GM19397 (cell line): ENCODE results near the gene CRELD2.
"Not testable (repeated sequence)": the region's sequence is repeated elsewhere in the genome, so short reads cannot be mapped to it uniquely, and the experiment has no call there.

Experiments used
- ATAC-seq: cut with Tn5 transposase; IDR thresholded peaks from one replicate; pipeline ENCODE4 v1.9.1; 2021; ENCODE audit warnings: mild to moderate bottlenecking, moderate library complexity; ENCODE audit not compliant: unreplicated experiment

Gene CRELD2

DNA sequence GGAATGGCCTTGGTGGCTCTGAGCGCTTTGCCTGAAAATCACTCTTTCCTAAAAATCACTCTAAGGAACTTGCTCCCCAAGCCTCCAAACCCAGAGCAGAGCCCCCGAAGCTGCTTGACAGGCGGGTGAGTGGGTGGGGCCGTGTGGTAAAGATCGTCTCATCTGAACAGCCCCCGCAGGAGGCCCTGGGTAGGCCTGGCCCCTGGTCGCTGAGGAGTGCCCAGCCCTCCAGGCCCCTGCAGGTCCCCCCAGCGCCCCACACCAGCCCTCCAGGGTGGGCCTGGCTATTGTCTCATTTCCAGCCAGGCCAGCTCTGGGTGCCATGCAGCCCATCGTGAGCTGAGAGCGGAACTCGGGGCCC lies 25.0 kb downstream of the CRELD2 start:
- no peak for ATAC-seq

DNA sequence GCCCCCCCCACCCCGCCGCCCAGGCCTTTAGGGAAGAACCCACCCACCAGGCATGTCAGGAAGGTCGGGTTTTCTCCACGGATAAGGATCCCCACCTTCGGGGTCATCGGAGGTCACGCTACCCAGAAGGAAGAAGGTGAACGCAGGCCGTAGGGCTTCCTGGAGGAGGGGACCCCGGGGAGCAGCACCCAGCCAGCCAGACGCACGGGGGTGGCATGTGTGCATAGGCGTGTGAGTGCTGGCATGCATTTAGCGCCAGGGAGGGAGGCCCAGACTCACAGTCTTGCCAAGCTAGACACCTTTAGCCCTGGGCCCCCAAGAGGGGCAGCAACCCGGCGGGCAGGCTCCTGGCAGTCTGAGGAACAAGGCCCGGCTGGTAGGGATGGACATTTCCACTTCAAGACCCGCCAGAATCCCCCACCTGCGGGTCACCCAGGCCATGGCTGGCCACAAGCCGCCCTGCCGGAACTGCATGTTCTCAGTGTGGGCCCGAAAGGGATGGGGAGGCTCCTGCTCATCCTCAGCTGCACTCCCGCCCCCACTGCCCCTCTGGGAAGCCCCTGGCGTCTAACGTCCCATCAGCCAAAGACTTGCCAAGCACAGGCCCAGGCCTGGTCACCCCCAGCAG lies 25.5 kb downstream of the CRELD2 start:
- no peak for ATAC-seq

DNA sequence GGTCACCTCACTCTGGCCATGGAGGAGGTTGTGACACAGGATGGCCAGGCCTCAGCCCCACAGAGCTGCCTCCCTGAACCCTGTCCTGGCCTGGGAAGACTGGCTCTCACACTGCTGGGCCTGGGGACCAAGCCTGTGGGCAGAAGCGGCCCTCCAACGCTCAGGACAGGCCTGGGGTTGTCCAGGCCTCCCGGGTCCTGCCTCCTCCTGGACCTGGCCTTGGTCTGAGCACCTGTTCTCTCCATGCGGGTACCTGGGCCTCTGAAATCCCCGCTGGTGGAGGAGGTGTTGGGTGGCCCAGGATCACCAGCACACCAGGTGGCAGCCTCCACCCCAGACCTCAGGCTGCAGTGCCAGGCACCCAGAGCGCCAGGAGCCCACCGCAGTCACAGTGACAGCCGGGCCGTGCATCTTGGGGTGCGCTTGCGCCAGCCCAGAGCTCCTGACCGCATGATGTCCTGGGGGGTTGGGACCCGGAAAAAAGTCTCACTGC lies 26.0 kb downstream of the CRELD2 start:
- ATAC-seq: no peak

DNA sequence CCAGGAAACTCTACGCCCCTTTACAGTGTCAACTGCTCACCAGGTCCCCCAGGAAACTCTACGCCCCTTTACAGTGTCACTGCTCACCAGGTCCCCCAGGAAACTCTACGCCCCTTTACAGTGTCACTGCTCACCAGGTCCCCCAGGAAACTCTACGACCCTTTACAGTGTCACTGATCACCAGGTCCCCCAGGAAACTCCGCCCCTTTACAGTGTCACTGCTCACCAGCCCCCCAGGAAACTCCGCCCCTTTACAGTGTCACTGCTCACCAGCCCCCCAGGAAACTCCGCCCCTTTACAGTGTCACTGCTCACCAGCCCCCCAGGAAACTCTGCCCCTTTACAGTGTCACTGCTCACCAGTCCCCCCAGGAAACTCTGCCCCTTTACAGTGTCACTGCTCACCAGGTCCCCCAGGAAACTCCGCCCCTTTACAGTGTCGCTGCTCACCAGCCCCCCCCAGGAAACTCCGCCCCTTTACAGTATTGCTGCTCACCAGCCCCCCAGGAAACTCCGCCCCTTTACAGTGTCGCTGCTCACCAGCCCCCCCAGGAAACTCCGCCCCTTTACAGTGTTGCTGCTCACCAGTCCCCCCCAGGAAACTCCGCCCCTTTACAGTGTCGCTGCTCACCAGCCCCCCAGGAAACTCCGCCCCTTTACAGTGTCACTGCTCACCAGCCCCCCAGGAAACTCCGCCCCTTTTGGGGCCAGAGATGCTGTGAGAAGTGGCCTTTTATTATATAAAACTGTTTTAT lies 26.8 kb downstream of the CRELD2 start:
- ATAC-seq: not testable (repeated sequence)

DNA sequence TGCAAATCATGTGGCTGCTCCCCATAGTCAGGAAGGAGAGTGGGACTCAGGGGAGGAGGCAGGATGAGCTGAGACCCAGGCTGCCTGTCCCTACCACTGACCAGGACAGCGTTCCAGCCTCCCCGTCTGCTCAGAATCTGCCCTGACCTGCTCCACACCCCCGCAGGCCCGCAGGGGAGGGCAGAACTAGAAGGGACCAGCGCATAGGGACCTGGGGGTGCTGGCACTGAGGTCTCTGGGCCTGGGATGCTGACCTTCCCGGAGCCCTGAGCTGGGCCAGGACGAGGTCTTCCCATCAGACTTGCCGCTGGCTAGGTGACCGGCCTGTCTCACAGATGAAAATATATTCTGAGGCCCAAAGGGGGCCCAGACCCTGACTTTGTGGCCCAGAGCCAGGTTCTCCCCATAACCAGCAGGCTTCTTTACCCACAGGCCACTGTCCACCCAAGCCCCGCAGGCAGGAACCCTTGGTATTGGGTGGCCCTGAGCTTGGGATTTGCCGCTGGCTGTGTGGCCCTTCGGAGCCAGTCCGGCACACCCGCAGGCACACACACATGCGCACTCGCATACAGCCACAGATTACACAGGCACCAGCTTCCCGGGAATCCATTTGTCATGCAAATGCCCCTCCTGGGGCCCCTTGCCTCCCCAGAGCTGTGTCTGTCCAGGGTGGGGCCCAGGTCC lies 28.3 kb downstream of the CRELD2 start:
- ATAC-seq: no peak

DNA sequence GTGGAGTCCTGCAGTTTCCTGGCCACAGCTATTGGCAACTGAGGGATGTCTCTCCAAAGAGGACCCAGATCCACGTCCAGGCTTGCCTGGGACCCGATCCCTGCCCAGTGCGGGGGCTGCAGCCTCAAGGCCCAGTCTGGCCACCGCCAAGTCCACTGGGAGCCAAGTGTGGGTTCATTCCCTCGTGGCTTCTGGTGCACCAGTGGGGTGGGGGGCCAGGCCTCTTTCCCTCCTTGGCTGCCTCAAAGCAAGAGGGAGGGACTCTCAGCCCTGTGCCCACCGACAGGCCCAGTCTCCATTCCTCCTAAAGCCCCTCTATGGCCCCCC lies 28.8 kb downstream of the CRELD2 start:
- ATAC-seq: no peak

DNA sequence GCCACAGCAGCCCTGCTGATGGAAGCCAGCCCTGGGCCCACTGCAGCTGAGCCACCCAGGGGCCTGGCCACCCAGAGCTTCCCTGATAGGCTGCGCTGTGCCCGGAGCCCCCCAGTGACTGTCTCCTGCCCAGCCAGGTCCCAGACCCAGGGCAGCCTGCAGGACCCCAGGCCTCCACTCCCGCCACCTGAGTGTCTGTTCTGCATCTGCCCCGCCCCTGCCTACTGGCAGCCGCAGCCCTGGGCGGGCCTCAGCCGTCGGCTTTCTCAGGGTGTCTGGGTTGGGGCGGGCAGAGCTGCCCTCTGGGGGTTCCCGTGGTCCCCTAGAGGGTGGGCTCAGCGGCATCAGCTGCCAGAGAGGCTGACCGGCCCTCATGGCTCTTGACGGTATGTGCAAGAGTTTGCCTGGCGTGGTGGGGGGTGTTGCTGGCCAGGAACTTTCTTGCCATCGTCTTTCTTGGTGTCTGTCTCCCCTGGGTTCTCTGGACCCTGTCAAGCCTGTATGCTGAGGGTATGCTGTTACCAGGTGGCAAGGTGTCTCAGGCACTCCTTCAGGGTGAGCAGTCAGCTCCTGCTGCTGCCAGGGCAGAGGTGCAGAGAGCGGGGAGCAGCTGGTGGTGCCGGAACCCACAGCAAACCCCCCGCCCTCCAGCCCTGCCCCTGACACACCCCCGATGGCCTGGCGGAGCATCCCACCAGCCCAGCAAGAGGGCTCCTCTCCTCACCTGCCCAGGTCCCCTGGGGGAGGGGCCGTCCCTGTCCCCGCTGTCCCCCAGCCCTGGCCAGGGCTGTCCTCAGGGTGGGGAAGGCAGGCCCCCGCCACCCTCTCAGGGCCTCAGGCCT lies 29.9 kb downstream of the CRELD2 start:
- ATAC-seq: no peak

DNA sequence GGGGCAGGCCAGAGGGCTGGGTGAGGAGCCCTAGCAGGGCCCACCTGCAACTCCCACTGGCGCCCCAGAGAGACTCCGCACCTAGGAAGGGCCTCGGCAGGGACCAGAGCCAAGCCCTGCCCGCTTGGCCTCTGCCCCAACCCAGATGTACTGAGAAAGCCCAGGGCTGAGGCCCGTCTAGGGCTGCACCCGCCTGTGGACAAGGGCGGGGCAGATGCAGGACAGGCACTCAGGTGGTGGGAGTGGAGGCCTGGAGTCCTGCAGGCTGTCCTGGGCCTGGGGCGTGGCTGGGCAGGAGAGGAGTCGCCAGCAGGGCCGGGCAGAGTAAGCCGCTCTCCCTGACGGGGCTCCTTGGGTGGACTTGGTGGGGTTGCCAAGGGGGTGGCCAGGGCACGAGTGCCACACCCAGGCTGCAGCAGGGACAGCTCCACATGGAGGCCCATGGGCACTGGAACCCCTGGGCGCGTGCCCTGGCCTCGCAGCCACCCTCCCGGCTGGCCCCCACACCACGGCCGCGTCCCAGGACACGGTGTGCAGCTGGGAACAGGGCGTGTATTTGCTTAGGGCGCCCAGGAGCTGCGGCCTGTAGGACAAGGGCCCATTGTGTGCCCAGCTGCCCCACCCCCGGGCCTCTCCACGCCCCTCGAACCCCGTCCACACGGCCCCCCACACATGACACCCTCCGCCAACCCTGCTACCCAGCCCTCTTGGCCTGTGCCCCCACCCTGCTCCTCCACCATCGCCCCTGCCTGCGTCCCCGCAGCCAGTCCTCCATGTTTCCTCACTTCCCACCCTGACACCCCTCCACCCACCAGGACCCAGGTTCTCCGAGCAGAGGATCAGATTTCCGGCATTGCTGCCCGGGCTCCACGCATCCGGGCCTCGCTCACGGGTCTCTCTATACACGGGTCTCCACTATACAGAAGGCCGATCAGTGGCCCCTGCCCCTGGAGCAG lies 30.8 kb downstream of the CRELD2 start:
- ATAC-seq: no peak

DNA sequence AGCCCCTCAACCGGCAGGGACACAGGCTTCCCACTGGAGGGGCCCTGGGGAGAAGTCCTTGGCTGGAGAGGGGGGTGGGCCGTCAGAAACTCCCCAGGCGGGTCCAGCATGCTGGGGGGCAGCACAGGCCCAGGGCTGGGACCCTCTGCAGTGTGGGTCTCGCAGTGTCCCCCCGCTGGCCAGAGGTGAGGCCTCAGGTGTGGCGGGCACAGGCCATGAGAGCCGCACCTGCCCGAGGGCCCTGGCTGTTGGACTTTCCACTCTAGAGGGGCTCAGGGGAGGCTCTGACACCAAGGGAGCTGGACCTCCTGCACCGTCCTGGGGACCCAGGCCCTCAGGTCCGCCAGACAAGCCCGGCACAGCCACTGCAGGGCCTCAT lies 31.5 kb downstream of the CRELD2 start:
- ATAC-seq: no peak

DNA sequence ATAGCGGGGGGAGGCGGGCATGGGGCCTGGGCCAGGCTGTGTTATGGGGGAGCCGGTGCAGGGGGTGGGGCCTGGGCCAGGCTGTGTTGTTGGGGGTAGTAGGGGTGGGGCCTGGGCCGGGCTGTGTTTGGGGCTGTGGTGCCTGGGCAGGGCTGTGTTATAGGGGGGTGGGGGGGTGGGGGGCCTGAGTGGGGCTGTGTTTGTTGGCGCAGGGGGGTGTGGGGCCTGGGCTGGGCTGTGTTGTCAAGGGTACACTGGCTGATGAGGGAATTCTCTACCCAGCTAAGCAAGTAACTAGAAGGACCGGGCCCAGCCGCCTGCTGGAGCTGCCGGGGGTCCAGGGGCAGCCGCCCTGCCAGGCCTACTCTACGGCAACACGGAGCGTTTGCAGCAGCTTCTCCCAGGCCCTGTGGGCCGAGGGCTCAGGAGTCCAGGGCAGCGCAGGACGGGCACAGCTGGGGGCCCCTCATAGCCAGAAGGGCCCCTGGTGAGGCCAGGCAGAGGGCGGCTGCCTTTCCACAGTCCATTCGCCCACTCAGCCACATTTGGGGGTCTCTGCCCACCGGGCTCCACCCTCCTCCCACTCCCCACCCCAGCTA lies 32.1 kb downstream of the CRELD2 start:
- no peak for ATAC-seq

DNA sequence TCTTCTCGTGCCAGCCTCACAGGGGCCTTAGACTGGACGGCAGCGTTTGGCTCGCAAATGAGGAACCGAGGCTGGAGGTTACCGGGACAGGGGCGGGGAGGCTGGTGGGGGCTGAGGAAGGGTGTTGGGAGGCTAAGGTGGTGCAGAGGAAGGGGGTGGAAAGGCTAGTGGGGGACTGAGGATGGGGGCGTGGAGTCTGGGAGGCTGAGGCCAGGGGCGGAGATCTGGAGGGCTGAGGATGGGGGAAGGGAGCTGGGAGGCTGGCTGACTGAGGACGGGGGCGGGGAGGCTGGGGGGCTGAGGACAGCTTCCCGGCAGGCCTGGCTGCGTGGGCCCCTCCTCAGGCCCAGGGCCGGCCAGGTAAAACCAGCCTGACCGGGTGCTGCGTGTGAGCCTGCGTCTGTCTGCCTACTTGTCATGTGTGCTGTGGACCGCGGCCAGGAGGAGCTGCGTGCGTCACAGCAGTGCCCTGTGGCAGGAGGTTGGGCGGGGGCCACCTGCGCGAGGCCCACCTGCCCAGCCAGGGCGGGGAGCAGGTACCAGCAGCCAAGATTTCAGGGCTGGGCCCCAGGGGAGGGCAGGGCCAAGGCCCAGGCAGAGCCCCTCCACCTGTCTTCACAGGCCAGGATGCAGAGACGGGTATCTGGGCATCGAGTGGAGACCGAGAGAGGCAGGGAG lies 32.7 kb downstream of the CRELD2 start:
- ATAC-seq: no peak

DNA sequence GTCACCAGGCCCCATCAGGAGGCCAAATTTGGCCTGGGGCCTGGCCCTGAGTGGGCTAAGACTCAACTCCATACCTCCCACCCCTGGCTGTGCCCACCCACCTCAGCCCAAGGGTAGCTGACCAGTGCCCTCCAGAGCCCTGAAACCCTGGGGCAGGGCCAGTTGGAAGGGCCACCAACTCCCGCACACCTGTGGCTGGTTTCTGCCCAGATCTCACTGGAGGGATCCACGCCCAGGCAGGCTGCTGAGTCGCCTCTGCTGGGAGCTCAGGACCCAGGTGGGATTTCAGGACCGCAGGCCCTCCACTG lies 33.2 kb downstream of the CRELD2 start:
- no peak for ATAC-seq

DNA sequence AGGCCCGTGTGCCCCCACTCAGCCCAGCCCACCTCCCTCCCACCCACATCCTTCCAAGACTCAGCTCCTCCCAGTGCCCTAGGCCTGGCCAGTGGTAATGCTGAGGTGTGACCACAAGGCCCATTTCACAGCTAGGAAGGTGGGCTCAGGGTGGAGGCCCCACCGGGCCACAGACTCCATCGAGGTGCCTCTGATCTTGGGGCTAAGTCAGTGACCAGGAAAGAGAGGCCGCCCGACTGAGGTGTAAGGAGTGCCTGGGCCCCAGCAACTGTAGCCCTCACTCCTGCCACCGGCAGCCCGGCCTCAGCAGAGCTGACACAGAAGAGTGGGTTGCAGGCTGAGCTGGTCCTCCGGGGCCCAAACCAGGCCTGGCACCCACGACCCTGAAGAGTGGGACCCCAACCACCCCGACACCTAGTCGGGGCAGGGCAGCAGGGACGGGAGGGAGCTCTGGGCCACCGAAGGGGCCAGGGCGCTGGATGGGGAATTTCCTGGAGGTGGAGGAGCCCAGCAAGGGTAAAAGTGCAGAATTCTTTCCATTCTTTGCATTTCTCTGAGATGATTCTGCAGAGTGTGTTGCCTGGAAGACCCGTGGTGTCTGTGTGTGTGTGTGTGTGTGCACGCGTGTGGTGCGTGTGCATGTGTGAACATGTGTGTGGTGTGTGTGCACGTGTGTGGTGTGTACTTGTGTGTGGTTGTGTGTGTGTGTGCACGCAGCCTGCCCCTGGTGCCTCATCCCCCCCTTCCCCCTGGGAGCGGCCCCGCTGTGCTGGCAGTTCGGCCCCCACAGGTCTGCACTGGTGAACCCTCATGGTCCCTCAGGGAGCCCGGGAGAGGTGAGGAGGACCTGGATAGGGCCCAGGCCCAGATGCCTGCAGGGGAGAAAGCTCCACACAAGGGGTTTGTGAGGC lies 33.8 kb downstream of the CRELD2 start:
- ATAC-seq: no peak

DNA sequence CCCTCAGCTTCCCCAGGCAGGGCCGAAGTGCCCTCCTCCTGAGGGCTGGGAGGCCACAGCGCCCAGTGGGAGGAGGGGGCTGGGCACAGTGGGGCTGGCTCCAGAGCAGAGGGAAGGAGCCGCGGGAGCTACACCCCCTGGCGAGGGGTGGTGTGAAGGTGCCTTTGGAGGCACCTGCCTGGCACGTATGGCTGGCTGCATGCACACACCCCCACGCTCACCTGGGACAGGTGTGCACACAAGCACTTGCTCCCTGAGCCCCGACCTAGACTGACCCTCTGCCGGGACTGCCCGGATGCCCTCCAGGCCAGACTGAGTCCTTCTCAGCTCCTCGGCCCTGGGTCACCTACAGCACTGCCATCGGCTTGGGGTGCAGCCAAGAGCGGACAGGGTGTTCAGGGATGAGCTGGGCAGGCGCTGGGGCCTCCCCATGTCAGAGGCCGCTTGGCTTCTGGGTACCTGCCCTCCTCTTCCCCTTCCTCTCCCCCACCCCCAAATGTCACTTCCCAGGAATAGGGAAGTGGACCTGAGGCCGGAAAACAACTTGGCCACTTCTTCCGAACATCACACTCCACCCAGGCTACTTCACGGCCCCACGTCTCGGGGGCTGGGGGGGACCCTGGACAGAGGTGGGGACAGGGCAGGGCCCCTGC lies 34.7 kb downstream of the CRELD2 start:
- no peak for ATAC-seq

DNA sequence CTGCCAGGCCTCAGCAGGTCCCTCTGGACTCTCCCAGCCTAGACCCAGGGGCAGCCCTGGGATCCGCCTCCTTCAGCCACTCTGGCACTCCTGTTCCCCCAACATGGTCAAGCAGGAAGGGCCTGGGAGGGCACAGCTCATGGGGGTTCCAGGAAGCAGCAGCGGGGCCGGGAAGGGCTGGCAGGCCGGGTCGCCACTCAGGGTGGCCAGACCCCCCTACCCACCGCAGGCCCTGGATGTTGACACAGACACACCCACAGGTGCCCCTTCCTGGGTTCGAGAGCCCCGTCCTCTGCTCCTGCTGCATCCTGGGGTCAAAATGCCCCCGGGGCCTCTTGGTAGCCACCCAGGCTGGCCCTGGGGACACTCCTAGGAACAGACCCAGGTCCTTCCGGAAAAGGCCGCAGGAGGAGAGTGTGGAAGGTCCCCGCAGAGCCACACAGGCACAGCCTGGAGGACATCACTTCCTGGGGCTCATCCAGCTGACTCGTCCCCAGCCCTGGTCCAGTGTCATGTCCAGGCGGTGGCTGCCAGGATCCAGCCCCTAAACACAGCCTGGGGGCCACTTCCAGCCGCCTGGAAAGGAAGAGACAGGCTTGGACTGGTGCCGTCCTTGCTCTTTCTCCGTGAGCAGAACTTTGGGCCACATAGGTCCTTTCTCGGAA lies 35.4 kb downstream of the CRELD2 start:
- ATAC-seq: no peak

DNA sequence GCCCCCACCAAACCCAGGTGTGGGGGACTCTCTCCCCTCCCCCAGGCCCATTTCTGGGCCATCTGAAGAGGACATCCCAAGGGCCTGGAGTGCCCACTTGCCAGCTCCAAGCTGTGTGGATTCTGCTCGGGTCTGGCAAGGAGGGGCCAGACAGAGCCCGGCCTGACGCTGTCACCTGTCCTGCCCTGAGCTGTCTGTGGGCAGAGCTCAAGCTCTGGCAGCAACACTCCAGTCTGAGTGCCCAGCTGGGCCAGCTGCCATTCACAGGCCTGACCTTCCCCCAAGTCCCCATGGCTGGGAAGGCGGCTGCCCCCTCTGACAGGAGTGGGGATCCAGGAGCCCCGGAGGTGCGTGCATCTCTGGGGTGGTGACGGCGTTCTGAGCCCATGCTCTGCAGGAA lies 35.9 kb downstream of the CRELD2 start:
- ATAC-seq: no peak

DNA sequence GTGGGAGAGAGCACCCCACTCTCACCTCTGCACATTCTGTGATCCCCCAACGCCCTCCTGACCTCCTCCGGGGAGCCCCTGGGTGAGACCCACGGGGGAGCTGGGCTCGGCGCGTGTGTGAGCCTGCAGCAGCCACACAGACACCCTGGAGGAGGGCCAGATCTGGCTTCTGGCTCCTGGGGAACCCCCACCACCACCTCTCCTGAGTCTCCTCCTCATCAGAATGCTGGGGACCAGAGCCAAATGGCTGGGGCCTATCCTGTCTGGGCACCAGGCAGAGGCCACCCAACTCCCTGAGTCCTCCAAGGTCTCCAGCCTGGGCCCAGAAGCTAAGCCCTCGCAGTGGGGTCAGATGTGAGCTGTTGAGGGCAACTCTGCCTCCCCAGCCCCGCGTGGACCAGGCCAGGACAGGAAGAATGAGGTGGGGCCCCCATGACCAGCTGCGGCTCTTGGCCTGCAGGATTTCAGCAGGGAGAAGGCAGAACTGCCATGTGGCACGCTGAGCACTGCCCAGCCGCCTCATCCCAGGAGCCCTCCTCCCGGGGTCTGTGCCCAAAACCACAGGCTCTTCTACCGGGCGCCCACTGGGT lies 36.7 kb downstream of the CRELD2 start:
- no peak for ATAC-seq
